OCI-LY1 (cell line): ENCODE data around the gene ATP7B.

Experiments used
- H2AFZ ChIP-seq: fragments of 200-600 bp; sonication (generic), shearing (Covaris generic); 2 replicates; pipeline ENCODE4 v1.6.0; 2014; ENCODE audit warnings: antibody characterized with exemption, mild to moderate bottlenecking, low read length
- H3F3A ChIP-seq: fragments of 200-600 bp; sonication (generic), shearing (Covaris generic); 2 replicates; pipeline ENCODE4 v1.6.0; 2014; ENCODE audit warnings: mild to moderate bottlenecking, antibody characterized with exemption, low read length, moderate library complexity; ENCODE audit not compliant: insufficient read depth
- H3K27ac ChIP-seq: fragments of 200-600 bp; sonication (generic); 2 replicates; pipeline ENCODE4 v1.5.1; 2014; ENCODE audit warnings: low read length, mixed run types, mild to moderate bottlenecking, low read depth; ENCODE audit not compliant: poor library complexity, severe bottlenecking
- H3K27me3 ChIP-seq: fragments of 200-600 bp; sonication (generic); 2 replicates; pipeline ENCODE4 v1.6.0; 2014; ENCODE audit warnings: antibody characterized with exemption, mild to moderate bottlenecking, low read length, moderate library complexity; ENCODE audit not compliant: insufficient read depth
- H3K36me3 ChIP-seq: fragments of 200-600 bp; sonication (generic); 2 replicates; pipeline ENCODE4 v1.6.1; 2014; ENCODE audit warnings: mild to moderate bottlenecking, antibody characterized with exemption, low read length, moderate library complexity, mixed read lengths; ENCODE audit not compliant: insufficient read depth
- H3K4me1 ChIP-seq: fragments of 200-600 bp; sonication (generic); 2 replicates; pipeline ENCODE4 v1.5.1; 2014; ENCODE audit warnings: mild to moderate bottlenecking, low read length, moderate library complexity; ENCODE audit not compliant: insufficient read depth, severe bottlenecking
- H3K4me2 ChIP-seq: fragments of 200-600 bp; sonication (generic), shearing (Covaris generic); 2 replicates; pipeline ENCODE4 v1.6.1; 2014; ENCODE audit warnings: low read length
- H3K4me3 ChIP-seq: fragments of 200-600 bp; sonication (generic); 2 replicates; pipeline ENCODE4 v1.5.1; 2014; ENCODE audit warnings: low read length, low read depth, mild to moderate bottlenecking, mixed read lengths; ENCODE audit not compliant: poor library complexity, severe bottlenecking
- H3K79me2 ChIP-seq: fragments of 200-600 bp; shearing (Covaris generic); 2 replicates; pipeline ENCODE4 v1.6.1; 2016; ENCODE audit warnings: mixed run types, low read length, mixed read lengths; ENCODE audit not compliant: insufficient read depth
- H3K9ac ChIP-seq: fragments of 200-600 bp; sonication (generic), shearing (Covaris generic); 2 replicates; pipeline ENCODE4 v1.6.1; 2014; ENCODE audit warnings: mild to moderate bottlenecking, low read length, mixed read lengths
- H3K9me2 ChIP-seq: fragments of 200-600 bp; sonication (generic), shearing (Covaris generic); 2 replicates; pipeline ENCODE4 v1.6.1; 2014; ENCODE audit warnings: low read depth, mild to moderate bottlenecking, low read length, mixed read lengths
- H3K9me3 ChIP-seq: fragments of 200-600 bp; shearing (Covaris generic); 2 replicates; pipeline ENCODE4 v1.6.1; 2014; ENCODE audit warnings: low read length, mixed read lengths
- H4K20me1 ChIP-seq: fragments of 200-600 bp; sonication (generic), shearing (Covaris generic); 2 replicates; pipeline ENCODE4 v1.6.0; 2016; ENCODE audit warnings: mild to moderate bottlenecking, low read length; ENCODE audit not compliant: insufficient read depth
- CTCF ChIP-seq: fragments of 200-600 bp; sonication (generic), shearing (Covaris generic); IDR thresholded peaks from 2 replicates; pipeline ENCODE4 v1.5.1; 2017; ENCODE audit warnings: mild to moderate bottlenecking, antibody characterized with exemption, low read length, moderate library complexity, mixed read lengths
- EZH2 ChIP-seq: fragments of 200-600 bp; sonication (generic), shearing (Covaris generic); IDR thresholded peaks from 2 replicates; pipeline ENCODE4 v1.8.0; 2017; ENCODE audit warnings: borderline replicate concordance, mixed run types, mild to moderate bottlenecking, antibody characterized with exemption, low read length, moderate library complexity, mixed read lengths

Gene ATP7B

GRCh38 chr13:51932231-51932630 is 79.0 kb downstream of the ATP7B start:
- no peaks in the 10 kb centered on the region for H3K4me1 ChIP-seq
- no peaks in the 10 kb centered on the region for H4K20me1 ChIP-seq
- H2AFZ ChIP-seq = no peak overlapping the region
- no peak overlapping the region for H3K4me2 ChIP-seq
- no peaks in the 10 kb centered on the region for H3F3A ChIP-seq
- H3K9ac ChIP-seq = no peak overlapping the region
- H3K9me3 ChIP-seq = no peaks in the 10 kb centered on the region
- H3K9me2 ChIP-seq = no peaks in the 10 kb centered on the region
- TF ChIP-seq EZH2 (no peak), CTCF (no peak)
- H3K4me3 ChIP-seq = no peak overlapping the region
- H3K27ac ChIP-seq = no peak overlapping the region
- H3K36me3 ChIP-seq = no peaks in the 10 kb centered on the region
- H3K27me3 ChIP-seq = no peaks in the 10 kb centered on the region
- H3K79me2 ChIP-seq = no peaks in the 10 kb centered on the region

DNA sequence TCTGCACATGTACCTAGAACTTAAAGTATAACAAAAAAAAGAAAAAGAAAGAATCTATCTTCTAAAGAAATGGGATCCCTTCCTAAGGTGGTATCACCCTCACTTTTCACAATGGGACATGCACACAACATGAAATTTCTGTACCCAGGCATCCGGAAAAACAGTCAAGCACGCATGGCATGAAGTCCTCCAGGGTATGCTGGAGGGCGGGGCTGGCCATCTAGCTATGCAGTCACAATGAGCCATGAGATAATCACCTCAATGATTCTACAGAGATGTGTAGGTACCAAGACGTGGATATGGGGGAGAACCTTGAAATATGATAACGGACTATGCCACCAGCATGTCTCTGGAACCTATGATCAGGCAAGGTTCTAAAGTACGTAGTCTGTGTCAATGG is 79.6 kb downstream of the ATP7B start:
- Histone ChIP-seq H4K20me1 (no peaks in the 10 kb centered on the region), H3K9me2 (no peaks in the 10 kb centered on the region), H3K4me2 (no peak overlapping the region), H3K36me3 (no peaks in the 10 kb centered on the region), H3K27me3 (no peaks in the 10 kb centered on the region), H3K4me3 (no peak overlapping the region), H3K79me2 (no peaks in the 10 kb centered on the region), H3K9ac (no peak overlapping the region), H3F3A (no peaks in the 10 kb centered on the region), H2AFZ (no peak overlapping the region), H3K9me3 (no peaks in the 10 kb centered on the region), H3K4me1 (no peaks in the 10 kb centered on the region), H3K27ac (no peak overlapping the region)
- TF ChIP-seq CTCF = no peak
- TF ChIP-seq EZH2 = no peak

DNA sequence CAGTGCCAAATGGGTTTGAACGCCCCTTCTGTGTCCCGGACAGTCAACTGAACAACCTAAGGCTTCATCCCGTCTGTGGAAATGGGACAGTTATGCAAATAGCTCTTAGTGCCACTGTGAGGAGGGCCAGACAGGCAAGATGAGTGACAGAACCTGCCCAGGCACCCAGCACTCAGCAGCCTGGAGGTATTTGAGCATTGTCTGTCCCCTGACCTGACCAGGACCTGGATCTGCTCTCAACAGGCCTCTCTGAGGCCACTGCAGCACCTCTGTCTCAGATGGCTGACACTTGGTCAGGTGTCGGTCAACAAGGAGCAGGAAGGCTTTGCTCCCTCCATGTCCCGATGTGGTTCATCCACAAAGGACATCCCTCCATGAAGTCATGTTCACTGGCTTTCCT is 81.6 kb downstream of the ATP7B start:
- H3K79me2 ChIP-seq = no peaks in the 10 kb centered on the region
- H3K9ac ChIP-seq = no peak overlapping the region
- no peak overlapping the region for H3K4me2 ChIP-seq
- H3F3A ChIP-seq = no peaks in the 10 kb centered on the region
- H3K4me1 ChIP-seq = no peaks in the 10 kb centered on the region
- TF ChIP-seq EZH2 (no peak), CTCF (no peak)
- no peaks in the 10 kb centered on the region for H3K27me3 ChIP-seq
- no peaks in the 10 kb centered on the region for H3K9me3 ChIP-seq
- H4K20me1 ChIP-seq = no peaks in the 10 kb centered on the region
- no peaks in the 10 kb centered on the region for H3K9me2 ChIP-seq
- H3K4me3 ChIP-seq = no peak overlapping the region
- H2AFZ ChIP-seq = no peak overlapping the region
- no peaks in the 10 kb centered on the region for H3K36me3 ChIP-seq
- no peak overlapping the region for H3K27ac ChIP-seq
